HT-29 (cell line): Measurements from ENCODE around the gene HOGA1. TPM values are rescaled to one million over a fixed set of nuclear protein-coding genes. Genes with fewer than 3 reads are reported as not detected.

ENCODE experiments used
- DNase-seq: peaks from one replicate; pipeline ENCODE4 v3.0.0-alpha.2; 2015; ENCODE audit warnings: low spot score
- total RNA-seq: library from RNA; depleted of rRNA; stranded (reverse); fragments of >200 nt; shearing (Covaris generic); gene quantifications from 2 replicates; pipeline ENCODE4 v1.2.3, GENCODE V29; 2014

HOGA1 gene
- total RNA-seq, 1 experiment from 2014 or later = 0.36 TPM

DNA sequence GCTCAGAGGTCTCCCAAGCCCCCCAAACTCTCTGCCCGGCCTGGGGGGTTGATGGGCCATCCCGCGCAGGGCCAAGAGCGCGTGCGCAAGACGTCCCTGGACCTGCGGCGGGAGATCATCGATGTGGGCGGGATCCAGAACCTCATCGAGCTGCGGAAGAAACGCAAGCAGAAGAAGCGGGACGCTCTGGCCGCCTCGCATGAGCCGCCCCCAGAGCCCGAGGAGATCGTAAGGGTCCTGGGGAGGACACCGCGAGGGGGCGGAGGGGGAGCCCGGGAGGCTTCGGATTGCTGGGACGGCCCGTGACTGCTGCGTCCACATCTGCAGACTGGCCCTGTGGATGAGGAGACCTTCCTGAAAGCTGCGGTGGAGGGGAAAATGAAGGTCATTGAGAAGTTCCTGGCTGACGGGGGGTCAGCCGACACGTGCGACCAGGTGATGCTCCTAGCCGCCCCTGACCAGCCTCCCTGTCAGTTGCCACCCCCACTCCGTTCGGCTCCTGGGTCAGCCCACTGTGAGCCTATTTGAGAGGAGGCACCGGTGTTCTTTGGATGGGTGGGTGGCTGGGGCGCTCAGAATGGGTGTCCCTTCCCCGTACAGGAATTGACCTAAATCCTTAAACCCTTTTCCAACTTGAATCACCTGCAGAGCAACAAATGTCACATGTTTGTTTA, 5.9 kb upstream of the HOGA1 start:
- no peak for DNase-seq

DNA sequence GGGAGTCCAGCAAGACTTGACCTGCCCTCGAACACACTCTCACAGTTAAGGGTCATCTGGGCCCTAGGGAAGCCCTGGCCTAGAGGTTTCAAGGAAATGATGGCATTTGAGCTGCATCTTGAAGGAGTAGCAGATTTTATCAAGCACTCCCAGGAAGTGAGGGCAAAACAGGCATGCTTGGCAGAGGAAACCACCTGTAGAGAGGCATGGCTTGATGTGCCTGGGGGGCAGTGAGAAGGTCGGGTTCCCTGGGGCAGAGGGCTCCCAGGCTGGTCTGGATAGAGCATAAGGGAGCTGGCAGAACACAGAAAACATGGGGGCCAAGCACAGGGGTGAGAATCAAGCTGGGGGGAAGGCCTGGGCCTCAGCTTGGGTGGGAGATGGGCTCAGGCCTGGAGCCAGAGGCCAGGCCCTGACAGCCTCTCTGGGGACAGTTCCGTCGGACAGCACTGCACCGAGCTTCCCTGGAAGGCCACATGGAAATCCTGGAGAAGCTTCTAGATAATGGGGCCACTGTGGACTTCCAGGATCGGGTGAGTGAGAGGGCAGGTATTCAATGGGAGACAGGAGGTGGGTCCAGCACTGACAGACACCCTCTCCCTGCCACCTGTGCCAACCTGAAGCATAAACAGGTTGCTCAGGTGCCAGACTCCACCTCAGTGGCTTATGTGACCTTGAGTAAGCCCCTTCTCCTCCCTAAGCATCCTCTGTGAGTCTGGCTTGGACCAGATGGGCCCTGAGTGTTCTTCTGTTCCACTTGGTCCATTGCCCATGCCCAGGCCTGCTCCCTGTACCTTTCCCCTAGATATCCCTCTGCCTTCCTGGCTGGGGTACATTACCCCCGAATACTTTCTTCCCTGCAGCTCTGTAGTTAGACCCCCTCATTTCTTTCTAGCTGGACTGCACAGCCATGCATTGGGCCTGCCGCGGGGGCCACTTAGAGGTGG, 3.5 kb upstream of the HOGA1 start:
- no peak for DNase-seq

DNA sequence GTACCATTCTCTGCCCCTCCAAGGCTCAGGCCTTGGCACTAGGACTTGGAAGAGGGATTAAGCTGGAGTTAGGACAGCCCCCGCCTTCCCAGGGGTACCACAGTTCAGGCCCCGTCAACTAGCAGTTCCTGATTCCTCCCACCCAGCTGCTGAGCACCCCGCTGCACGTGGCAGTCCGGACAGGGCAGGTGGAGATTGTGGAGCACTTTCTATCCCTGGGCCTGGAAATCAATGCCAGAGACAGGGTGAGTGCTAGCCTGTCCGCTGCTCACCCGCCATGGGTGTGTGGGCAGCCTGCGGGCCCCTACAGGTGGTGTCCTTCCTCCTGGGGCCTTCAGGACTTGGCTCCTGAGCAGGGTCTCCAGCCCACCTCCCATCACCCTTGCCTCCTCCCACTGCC, 2.0 kb upstream of the HOGA1 start:
- no peak for DNase-seq

DNA sequence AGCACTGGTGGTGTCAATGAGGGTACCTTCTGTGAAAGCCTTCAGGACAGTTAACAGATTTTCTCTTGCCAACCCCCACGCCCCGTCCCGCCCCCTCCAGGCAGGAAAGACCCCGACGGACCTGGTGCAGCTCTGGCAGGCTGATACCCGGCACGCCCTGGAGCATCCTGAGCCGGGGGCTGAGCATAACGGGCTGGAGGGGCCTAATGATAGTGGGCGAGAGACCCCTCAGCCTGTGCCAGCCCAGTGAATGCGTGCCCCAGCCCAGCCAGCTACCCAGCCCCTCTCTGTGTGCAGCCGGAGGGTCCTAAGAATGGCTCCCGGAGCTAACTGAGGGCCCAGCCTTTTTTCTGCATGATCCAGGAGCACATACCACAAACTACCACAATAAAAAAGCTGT, 713 bp upstream of the HOGA1 start:
- DNase-seq = no peak

DNA sequence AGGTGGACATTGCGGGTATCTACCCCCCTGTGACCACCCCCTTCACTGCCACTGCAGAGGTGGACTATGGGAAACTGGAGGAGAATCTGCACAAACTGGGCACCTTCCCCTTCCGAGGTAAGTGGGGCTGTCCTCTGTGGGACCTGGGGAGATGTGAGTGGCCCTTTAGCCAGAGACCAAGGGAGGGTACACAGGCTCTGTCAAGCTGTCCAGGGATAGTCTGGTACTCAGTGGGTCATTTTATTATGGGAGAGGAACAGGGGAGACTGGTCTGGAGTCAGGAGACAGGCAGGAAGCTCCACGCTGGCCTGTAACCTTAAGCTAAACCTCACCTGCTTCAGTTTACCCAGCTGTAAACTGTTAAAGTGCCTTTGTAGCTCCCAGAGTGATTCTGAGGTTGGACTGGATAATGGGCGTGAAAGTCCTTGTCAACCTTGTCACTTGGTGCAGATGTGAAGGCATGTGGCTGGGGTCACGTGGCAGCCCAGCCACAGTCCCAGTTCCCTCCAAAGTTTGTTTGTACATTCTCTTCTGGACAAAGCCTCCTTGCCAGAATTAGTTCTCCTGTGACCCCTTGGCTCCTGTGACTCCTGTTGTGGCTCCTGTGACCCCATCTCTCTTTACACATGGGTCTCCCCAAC, 729 bp downstream of the HOGA1 start:
- no peak for DNase-seq

DNA sequence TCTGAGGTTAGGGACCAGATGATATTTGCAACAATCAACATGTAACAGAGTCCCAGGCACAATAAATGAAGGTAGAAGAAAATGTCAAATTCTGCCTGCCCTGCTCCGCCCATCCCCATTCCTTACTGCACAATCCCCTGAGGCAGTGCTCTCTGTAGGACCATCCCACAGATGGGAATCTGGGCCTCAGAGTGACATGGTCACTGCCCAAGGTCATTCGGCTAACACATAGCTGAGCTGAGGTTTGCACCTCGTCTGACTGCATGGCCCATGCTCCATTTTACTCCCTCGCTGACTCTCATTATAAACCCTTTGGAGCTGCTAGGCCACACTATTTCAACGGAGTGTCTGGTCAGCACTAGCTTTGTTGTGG, 1.2 kb downstream of the HOGA1 start:
- DNase-seq = no peak

DNA sequence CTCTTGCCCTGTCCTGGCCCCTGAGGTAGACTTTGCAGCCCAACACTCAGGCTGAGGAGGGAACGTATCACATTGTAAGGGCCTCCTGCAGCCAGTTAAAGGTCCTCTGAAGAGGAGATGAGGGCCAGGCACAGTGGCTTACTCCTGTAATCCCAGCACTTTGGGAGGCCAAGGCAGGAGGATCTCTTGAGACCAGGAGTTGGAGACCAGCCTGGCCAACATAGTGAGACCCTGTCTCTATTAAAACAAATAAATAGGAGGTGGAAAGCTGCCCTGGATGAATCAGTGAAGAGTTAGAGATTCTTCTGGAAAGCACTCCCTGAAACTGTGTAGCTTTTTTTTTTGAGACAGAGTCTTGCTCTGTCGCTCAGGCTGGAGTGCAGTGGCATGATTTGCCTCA, 3.0 kb downstream of the HOGA1 start:
- DNase-seq = no peak

DNA sequence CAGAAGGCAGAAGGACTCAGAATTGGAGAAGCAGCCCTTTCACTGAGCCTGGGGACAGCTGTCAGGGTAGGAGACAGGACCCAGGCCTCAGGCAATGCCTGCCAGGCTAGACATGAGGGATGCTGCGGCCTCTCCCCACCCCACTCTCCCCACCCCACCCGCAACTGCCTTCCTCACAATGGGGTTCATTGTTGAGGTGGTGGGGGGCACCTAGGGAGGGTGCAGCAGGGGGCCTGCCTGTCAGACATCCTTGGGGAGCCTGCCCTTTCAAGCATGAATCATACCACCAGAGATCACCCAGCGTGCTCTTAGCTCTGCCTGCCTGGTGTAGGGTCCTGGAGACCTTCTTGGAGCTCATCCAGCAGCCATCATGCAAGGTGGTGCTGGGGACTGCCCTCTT, 5.3 kb downstream of the HOGA1 start, which contains the start of gene C10orf62:
C10orf62 (plus strand) TSS at position 243 of the 400 bp plus-strand sequence. CDS start 177 bp downstream, outside the sequence.
- DNase-seq = no peak

DNA sequence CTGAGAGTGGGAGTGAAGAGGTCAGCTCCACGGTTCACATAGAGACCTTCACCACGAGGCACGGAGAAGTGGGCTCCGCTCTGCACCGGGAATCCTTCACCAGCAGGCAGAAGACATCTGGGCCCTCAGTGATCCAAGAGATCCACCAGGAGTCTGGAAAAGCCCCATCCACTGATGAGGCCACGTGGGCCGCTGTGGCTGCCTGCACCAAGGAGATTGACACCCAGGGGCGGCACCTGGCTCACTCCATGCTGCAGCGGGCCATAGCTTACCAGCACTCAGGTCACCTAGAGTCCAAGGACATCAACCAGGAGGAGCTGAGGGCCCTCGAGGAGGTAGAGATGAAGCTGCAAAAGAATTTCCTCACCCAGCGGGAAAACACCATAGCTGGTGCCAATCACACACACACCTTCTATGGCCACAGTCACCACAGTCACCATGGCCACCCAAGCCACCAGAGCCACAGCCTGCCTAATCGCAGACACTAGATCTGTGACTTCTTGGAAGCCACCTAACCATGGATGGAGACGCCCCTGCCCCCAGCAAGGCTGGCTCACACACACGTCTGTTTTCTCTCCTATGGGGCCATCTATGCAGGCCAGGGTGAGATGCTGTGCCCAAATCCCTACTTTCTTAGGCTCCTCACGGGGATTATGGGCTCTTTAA, 6.0 kb downstream of the HOGA1 start:
- no peak for DNase-seq

DNA sequence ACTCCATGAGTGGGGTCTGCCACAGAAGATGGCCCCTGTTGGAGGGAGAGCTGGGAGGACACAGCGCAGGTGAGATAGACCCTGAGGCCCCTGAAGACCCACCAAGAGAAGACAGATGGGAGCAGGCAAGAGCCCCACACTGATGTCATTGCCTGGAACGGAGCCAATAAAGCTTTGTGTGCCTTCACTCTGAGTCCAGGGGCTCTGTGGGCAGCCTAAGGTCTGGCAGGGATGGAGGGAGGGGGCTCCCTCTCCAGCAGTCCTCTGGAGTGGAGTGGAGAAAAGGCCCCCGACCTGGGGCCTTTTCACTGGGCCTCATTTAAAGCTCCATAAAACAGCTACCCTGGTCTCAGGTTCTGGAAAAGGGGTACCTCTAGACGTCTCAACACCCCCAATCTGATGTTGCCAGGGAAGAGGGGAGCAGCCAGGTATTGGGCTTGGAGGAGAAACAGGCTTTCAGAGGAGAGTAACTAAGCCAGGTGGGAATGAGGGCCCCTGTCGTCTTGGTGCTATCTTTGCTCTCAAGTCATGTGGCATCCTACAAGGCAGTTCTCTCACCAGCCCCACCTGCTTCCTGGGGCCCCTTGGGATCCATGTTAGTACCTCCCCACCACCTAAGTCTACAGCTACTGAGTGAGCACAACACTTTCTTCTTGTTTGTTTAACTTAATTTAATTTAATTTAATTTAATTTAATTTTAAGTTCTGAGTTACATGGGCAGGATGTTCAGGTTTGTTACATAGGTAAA, 6.7 kb downstream of the HOGA1 start:
- DNase-seq = no peak

DNA sequence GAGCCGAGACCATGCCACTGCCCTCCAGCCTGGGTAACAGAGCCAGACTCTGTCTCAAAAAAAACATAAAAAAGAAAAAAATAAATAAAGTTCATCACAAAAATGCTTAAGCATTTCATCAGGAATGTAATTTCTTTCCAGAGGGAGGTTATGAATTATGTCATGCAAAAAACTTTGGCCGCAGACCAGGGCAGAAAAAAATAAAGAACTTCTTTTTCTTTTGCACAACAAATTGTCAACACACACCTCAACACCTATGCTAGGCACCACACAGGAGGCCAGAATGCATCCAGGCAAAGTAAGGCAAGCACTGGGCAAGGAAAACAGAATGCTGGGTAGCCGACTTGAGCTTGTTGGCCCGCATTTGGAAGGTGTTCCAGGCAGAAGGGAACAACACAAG, 9.2 kb downstream of the HOGA1 start:
- DNase-seq = no peak

DNA sequence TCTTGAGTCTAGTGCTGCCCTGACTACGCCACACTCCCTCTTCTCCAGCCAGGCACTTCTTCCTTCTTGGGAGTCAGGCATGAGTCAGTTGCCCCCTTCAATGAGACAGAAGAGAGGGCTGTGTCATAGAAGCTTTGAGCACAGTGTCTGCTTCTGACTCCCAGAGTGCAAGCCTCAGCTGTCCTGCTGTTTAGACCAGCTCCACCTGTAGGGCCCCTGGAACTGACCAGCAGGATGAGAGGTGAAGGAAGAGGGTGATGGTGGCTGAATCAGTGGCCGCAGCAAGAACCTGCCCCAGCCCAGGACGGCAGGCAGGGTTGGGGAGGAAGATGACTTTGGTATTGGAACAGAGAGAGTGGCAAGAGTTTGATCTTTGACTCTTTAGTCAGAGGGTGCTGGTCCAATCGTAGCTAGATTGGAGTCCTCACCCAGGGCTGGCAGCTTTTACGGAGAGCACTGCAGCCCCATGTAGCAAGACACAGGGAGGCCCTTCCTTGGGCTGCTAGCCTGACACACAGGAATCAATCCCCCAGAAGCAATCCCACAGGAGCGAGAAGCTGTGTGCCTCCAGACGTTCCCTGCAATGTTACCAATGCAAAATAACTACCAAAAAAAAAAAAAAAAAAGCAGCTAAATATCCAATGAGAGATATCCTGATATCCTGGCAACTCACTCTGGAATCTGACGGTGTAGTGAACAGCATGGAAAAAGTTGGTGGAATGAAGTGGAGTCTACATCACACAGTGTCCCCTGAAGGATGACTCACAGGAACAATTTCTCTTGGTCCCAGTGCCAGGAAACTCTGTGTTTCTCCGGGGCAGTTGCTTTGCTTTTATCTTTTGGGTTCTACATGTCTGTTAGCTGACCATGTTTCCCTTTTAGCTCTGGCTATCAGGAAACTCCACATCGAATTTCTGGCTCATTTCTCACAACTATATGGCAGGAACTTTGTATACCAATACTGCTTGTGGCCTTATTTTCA, 12.2 kb downstream of the HOGA1 start:
- DNase-seq = no peak

DNA sequence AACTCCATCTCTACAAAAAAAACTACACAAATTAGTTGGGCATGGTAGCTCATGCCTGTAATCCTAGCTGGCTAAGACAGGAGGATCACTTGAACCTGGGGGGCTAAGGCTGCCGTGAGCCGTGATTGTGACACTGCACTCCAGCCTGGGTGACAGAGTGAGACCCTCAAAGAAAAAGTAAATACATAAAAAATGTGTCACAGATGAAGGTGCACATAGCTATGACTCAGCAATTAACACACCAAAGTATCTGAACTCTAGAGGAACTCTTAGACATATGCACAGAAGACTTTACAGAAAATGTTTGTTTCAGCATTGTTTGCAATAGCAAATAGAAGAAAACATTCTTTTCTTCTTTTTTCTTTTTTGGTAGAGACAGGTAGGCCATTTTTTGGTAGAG, 13.6 kb downstream of the HOGA1 start:
- no peak for DNase-seq

DNA sequence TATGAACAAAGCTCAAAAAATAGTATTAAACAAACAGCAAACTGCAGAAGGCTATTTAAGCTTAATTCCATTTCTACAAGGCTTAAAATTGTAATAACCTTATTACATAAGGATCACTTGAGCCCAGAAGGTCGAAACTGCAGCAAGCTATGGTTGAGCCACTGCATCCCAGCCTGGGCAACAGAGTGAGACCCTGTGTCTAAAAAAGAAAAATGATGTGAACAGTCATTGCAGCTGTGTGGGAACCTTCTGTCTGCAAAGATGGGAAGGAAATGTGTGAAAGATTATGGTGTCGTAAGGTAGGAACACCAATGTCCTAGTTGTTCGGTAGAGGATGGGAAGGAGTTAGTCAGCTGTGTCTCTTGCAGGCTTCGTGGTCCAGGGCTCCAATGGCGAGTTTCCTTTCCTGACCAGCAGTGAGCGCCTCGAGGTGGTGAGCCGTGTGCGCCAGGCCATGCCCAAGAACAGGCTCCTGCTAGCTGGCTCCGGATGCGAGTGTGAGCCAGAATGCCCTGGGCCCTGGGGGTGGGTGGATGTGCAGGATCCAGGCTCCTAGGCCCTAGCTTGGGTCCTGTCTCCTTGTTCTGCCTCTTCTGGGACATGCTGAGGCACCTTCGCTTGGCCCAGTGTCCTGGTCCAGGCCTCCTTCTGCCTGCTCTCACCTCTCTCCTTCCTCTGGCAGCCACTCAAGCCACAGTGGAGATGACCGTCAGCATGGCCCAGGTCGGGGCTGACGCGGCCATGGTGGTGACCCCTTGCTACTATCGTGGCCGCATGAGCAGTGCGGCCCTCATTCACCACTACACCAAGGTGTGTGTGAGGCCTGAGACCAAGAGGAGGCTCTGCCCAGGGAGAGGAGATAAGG, 14.4 kb downstream of the HOGA1 start:
- no peak for DNase-seq

DNA sequence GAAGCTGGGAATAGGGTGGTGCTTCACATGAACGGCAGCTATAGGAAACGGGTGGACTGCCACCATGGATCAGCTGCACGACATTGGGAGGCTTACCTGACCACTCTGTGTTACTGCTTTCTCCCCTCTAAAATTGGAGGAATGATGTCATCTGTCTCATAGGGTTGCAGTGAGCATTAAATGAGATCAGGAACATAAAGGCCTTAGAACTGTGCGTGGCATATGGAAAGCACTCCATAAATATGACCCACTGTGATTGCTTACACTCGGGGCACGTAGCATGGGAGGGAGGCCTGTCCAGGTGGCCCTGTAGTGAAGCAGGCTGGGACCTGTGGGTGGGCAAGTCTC, 15.1 kb downstream of the HOGA1 start:
- no peak for DNase-seq

DNA sequence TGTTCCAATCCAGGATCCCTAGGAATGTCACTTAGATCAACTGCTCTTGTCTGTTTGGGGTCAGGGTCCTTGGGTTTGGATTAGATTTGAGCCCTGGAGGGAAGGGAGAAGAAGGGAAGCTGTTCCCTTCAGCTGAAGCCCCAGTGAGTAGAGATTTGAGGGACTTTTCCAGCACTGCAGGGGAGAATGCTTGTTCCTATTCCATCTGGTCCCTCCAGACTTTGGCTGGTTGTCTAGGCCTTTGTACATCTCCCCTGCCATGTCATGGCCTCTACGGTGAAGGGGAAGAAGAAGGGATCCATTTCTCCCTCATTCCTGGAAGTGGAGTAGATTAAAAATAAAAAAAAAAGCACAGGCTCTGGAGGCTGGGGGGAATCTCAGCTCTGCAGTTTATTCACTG, 16.4 kb downstream of the HOGA1 start:
- DNase-seq = no peak

DNA sequence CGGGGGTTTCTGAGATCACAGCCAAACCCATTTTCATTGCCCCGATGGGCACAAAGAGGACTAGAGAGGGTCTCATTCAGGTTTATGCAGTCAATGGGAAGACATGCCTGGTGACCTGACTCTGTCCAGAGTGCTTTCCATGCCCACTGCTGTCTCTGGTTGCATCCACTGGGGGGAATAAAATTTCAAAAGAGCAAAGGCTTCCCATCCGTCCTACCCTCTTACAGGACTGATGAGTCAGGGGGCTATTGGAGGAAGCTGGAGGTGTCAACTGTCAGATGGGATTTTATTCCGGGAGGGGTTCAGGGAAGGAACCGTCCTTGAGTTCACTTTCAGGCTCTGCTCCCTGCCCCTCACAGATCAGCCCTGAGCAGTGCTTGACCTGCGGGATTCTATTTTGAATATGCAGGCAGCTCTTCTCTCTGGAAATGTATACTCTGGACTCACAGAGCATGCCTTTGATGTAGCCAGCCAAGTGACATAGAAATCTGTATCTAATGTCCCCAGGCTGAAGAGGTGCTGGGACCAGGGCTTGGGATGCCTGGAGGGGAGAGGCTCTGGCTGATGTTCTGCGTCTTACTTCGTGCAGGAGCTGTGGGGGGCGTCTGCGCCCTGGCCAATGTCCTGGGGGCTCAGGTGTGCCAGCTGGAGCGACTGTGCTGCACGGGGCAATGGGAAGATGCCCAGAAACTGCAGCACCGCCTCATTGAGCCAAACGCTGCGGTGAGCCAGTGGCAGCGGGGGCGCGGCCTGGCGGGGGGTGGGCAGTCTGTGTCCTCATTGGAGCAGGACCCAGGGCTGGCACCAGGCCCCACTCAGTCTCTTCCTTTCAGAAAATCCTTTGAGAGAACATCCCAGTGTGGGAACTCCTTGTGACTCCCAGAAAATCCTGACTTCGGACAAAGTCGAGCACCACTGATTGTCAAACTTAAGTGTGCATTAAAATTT, 17.4 kb downstream of the HOGA1 start:
- DNase-seq = no peak

DNA sequence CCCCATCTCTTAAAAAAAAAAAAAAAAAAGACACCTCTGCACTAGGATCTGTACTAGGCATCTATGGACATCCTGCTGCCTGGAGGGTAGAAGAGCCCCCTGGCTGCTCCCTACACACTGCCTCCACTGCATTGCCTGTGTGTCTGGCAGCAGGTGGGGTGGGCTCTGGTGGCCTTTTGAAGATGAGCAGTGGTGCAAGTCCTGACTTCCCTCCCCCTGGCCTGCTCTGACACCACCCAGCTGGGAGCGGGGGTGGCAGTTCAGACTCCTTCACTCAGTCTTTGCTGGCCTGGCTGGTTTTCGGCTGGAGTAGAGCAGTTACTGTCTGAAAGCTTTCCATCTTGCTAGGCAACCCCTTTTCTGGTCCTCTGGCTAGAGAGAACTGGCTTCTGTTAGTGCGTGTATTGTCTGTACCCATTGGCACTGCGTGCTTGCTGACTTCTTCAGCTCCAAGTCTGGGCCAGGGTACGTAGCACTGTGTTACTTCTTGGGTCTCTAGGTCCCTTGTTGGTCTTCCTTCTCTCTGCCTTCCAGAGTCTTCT, 23.0 kb downstream of the HOGA1 start:
- no peak for DNase-seq
